ENCODE measurements around the gene LAMP2.

The LAMP2 gene

DNA sequence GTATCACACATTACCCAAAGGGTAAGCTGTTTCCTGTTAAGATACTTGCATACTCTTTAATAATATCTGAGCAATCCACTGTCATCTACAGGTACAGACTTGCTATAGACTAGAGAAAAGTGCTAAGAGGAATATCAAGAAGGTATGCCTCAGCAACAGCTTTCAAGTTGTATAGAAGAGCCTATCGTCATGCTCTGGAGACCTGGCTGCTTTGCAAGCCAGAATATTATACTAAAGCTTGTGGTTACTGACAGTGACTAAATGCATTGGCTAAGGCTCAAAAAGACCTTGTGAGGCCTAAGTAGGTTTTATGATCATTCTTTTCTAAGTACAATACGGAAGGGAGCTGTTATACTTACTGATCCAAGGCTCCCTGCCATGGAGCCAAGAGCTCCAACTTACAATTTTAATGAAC, 11.3 kb downstream of the LAMP2 start:
- in situ Hi-C loops (cut with MboI; ENCODE audit: low sequenced_read_pairs): no loop called here

GRCh38 chrX:120456973-120457372, 12.1 kb downstream of the LAMP2 start:
- in situ Hi-C loops (cut with MboI; ENCODE audit: low sequenced_read_pairs): no loop called here

GRCh38 chrX:120453985-120454384, 15.1 kb downstream of the LAMP2 start:
- in situ Hi-C loops (cut with MboI; ENCODE audit: low sequenced_read_pairs): no loop called here

- in situ Hi-C loops (cut with MboI; ENCODE audit: low sequenced_read_pairs): no loop called here
Observed at GRCh38 chrX:120452131-120452530, 17.0 kb downstream of the LAMP2 start.

- in situ Hi-C loops (cut with MboI; ENCODE audit: low sequenced_read_pairs): no loop called here
Observed at GRCh38 chrX:120450163-120450562, 18.9 kb downstream of the LAMP2 start.

DNA sequence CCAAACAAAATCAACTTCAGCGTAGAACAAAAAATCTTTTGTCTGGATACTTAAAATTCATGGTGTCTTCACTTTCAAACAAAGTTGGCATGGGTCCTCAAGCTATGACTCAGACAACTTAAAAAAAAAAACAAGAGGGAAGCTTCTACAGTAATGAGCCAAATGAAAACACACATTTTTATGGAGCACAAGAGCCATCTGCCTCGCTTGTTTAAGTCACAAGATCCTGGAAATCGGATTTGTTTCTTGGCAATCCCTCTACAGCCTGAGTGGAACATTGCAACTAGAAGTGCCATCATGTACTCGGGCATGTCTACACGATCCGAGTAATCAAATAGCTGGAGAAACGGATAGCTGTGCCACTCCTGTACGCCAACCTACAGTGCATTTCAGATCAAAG, 22.6 kb downstream of the LAMP2 start:
- in situ Hi-C loops (cut with MboI; ENCODE audit: low sequenced_read_pairs): no loop called here

- in situ Hi-C loops (cut with MboI; ENCODE audit: low sequenced_read_pairs): no loop called here
Observed at GRCh38 chrX:120439921-120440320, 29.2 kb downstream of the LAMP2 start.

- in situ Hi-C loops (cut with MboI; ENCODE audit: low sequenced_read_pairs): no loop called here
Observed at GRCh38 chrX:120429776-120430540, 39.1 kb downstream of the LAMP2 start.

DNA sequence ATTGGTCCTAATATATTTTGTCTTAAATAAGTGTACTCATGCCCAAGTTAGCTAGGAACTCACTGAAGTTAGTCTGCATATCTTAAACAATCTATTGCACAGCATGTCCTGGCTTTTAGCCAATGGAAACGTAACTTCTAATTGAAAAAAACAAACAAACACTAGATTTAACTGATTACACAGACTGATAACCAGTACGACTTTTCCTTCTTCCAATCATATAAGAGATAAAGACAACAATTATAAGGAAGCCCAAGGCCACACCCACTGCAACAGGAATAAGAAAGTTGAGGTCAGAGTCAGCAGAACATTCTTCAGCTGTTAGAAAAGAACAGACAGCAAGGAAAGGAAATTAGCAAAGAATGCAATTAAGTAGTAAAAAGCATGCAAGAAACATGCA, 40.8 kb downstream of the LAMP2 start:
- in situ Hi-C loops (cut with MboI; ENCODE audit: low sequenced_read_pairs): no loop called here

GRCh38 chrX:120426599-120426998, 42.5 kb downstream of the LAMP2 start:
- in situ Hi-C loops (cut with MboI; ENCODE audit: low sequenced_read_pairs): no loop called here

- in situ Hi-C loops (cut with MboI; ENCODE audit: low sequenced_read_pairs): no loop called here
Observed at GRCh38 chrX:120419463-120419862, 49.6 kb downstream of the LAMP2 start.

DNA sequence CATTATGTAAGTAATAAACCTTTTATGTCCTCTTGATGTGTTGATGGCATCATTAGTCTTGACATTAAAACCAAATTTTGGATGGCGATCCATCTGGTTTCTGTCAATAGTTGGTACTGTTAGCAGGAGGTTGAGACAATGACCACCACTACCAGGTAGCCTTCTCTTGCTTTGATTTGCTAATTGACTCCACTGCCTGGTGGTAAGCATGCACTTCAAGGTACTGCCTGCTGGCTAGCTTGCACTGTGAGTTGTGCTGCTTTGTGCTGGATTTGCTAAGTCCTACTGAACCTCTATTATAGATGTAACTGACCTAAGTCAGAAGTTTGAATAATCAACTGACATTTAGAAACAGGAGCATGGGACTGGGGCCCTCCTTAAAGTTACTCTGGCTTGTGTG, 60.9 kb downstream of the LAMP2 start:
- in situ Hi-C loops (cut with MboI; ENCODE audit: low sequenced_read_pairs): no loop called here

DNA sequence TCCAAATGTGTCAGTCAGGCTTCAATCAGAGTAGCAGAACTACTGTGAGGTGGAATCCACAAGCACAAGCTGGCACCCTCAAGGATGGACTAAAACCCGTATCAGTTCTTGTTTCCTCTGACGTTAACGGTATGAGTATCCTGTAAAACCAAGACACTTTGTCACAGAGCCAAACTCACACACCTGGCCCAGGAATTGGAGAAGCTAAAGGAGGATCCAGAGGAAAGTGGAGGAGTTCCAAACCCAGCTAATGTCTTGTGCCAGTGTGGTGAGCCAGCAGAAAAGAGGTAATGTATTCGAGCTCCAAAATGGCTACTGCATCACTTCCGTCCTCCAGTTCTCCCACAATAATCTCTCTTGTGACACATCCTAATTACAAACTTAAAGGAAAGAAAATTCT, 62.5 kb downstream of the LAMP2 start:
- in situ Hi-C loops (cut with MboI; ENCODE audit: low sequenced_read_pairs): no loop called here

- in situ Hi-C loops (cut with MboI; ENCODE audit: low sequenced_read_pairs): no loop called here
Observed at GRCh38 chrX:120402369-120402768, 66.7 kb downstream of the LAMP2 start.

DNA sequence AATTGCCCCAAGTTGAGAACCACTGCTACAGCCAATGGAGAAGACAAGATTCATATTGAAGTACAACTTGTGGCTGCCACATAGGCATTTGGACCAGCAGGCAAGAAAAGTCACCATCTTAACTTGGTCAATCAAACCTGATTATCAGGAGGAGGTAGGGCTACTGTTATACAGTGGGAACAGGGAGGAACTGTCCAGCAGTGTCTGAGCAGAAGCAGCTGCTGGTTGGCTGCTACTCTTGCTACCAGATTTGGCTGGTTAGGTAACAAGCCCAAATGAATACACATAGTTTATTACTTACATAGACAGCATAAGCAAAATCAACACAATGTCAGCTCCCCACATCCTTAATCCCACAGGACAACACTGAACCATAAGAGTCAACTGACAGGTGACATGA, 67.8 kb downstream of the LAMP2 start:
- in situ Hi-C loops (cut with MboI; ENCODE audit: low sequenced_read_pairs): no loop called here

DNA sequence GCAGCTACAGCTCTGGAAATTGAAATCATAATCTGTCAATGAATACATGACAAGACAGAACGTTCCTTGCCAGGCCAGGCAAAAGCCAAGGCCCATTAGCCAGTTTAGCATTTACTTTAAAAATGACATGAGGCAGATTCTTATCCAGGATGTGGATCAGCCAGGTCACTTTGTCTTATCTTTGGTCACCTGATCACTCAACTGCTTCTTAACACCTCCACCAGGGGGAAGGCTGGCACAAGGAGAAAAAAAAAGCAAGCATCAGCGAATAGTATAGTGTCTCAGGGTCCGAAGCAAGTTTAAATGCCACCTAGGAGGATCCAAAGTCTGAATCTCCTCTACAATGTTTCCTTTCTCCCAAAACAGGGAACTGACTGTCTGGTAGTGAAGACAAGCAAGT, 88.4 kb downstream of the LAMP2 start:
- in situ Hi-C loops (cut with MboI; ENCODE audit: low sequenced_read_pairs): no loop called here

DNA sequence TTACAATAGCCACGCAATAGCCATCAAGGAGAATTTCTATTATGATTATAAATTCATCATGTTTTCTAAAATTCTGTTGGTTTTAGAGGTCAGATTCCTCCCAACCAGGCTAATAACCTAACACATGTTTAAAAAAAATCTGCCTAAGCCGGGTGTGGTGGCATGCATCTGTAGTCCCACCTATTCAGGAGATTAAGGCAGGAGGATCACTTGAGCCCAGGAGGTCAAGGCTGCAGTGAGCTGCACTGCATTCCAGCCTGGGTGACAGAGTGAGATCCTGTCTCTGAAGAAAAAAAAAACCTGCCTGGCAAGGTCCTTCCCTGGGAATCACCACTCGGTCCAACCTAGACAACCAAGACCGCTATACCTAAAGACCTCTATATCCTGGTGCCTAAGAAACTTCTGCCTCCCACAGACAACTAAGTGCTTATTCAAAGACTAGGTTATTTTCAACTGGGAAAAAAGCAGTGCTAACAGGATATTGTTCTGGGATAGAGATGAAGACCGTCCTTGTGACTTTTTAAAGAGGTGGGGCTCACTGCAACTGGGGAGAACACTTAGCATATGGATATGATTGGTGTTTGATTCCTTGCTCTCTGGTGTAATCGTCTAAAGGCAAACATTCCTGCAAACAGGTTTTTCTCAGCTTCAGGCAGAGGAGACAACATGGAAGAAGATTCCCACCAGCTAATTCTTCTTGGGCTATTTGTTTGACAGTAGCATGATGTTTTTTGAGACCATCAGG, 89.0 kb downstream of the LAMP2 start:
- in situ Hi-C loops (cut with MboI; ENCODE audit: low sequenced_read_pairs): no loop called here

GRCh38 chrX:120378570-120378969, 90.5 kb downstream of the LAMP2 start:
- in situ Hi-C loops (cut with MboI; ENCODE audit: low sequenced_read_pairs): no loop called here

Measured in hTERT RPE-1 (cell line).